Suppressor macrophage treated with lipopolysaccharide for 4 hours (primary cell): ENCODE results near the gene ADAMTS7.

Experiments used
- DNase-seq: peaks from one replicate; pipeline ENCODE4 v3.0.0-alpha.2; 2020

The ADAMTS7 gene

DNA sequence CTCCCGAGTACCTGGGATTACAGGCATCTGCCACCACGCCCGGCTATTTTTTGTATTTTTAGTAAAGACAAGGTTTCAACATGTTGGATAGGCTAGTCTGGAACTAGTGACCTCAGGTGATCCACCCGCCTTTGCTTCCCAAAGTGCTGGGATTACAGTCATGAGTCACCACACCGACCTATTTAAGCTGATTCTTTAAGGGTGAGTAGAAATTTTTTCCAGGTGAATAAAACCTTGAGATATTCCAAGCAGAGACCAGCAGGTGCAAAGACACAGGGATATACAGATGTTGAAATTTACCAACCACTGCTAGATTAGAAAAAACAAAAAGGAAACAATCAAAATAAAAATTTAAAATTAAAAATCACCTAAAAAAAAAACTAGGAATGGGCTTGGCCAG, 95.8 kb downstream of the ADAMTS7 start:
- no peak for DNase-seq

DNA sequence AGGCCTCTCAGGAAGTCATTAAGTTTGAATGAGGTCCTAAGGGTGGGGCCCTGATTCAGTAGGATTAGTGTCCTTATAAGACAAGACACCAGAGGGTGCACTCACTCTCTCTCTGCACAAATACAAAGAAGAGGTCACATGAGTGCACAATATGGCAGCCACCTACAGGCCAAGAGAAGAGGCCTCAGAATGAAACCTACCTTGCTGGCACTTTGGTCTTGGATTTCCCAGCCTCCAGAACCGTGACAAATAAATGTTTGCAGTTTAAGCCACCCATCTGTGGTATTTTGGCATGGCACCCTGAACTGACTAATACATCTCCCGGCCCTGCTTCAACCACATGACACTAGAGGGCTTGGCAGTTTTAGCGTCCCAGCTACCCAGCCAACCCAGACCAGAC, 96.4 kb downstream of the ADAMTS7 start:
- DNase-seq = peak; percentile 7

DNA sequence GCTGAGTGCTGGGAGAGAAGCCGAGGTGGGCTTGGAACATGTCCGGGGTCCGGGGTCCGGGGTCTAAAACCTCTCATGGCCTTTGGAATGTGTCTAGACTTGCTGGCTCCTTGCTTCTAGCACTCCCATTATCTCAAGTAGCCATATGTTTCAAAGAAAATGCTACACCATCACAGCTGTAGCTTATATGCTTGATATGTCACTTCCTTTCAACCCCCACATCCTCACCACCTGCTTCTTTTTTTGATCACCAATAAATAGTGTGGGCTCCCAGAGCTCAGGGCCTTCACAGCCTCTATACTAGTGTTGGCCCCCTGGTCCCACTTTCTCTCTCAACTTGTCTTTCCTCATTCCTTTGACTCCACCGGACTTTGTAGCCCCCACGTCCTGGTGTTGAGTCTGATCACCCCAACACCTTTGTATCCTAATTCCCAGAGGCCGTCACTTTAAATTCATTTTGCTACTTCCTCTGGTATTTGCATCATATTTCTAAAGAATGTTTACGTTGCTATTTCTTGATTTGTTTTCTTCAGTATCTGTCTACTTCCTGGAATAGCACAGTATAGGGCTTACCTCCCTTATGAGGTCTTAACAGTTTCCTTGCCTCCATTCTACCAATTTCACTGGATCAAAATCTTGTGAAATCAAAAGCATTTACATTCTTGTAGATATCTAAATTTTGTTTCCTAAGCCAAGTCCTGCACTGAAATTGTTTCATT, 98.3 kb downstream of the ADAMTS7 start:
- DNase-seq = no peak

- DNase-seq = no peak
Observed at GRCh38 chr15:78711638-78712037, 99.6 kb downstream of the ADAMTS7 start.

- peak; percentile 67 for DNase-seq
Observed at GRCh38 chr15:78709263-78709882, 101.9 kb downstream of the ADAMTS7 start.
